HCEC 1CT (cell line): ENCODE measurements around the gene C12orf75.
"Not testable (repeated sequence)": the region's sequence is repeated elsewhere in the genome, so short reads cannot be mapped to it uniquely, and the experiment has no call there.

ENCODE experiments used
- DNase-seq: peaks from one replicate; pipeline ENCODE4 v3.0.0-alpha.2; 2017

Gene C12orf75

DNA sequence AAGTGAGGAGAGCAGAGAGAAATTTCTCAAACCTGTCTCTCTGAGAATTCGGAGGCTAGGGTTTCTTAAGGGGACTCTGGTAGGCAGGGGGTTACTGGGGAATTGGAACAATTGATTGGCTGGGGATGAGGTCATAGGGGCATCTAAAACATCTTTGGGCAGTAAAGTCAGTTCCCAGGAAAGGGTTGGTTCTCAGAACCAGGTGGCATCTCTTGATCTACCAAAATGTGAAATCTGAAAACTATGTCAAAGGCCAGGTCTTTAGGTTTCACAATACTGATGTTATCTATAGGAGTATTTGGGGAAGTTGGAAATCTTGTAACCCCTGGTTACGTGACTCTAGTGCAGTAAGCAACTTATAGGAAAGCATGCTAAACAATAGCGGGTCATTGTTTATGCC is 6.9 kb downstream of the C12orf75 start:
- no peak for DNase-seq

- no peak for DNase-seq
Measured at GRCh38 chr12:105338966-105339365, 8.5 kb downstream of the C12orf75 start.

GRCh38 chr12:105341010-105341409 is 10.5 kb downstream of the C12orf75 start:
- peak; percentile 71 for DNase-seq

GRCh38 chr12:105341620-105342019 is 11.1 kb downstream of the C12orf75 start:
- not testable (repeated sequence) for DNase-seq

- DNase-seq: no peak
Measured at GRCh38 chr12:105342464-105342863, 12.0 kb downstream of the C12orf75 start.

DNA sequence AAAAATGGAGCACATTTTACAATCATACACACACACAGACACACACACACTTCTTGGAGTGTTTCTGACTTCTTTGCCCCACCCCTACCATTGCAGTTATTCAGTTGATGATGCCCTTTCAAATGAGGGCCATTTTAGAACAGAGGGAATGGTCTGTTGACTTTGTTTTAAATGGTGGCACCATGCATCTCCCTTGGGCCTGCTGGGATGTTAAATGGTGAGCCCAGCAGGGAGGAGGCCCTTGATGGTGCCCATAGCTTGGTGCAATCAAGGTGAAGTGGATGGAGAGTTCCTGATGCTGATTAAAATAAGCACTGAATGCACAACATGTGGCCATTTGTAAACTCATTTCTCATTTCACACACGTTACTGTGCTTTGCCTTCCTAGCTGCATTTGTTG is 13.3 kb downstream of the C12orf75 start:
- no peak for DNase-seq

DNA sequence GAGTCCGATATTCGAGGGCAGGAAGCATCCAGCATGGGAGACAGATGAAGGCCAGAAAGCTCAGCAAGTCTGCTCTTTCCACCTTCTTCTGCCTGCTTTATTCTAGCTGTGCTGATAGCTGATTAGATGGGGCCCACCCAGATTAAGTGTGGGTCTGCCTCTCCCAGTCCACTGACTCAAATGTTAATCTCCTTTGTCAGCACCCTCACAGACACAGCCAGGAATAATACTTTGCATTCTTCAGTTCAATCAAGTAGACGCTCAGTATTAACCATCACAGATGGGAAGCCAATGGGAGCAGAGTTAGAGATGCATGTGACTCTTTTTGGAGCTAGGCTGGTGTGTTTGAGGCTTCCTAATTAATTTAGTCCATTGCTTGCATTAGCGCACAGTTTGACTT is 17.0 kb downstream of the C12orf75 start:
- no peak for DNase-seq

GRCh38 chr12:105348142-105348541 is 17.7 kb downstream of the C12orf75 start:
- DNase-seq: no peak

DNA sequence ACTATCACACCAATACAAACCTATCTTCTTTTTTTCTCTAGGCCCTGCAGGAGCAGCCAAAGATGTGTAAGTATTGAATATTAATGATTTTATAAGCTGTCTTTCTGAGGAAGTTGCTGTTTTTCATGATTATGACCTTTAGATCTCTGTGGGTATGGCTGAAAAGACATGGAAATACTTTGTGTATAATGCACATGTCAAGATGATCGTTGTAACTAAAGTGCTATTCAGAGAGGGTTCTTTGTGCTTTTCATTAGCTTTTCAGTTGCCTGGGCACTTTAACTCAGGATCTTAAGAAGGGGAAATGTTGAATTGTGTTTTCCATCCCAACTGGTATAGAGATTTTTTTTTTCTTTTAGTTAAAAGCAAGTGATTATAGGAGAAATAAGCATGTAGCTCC is 18.1 kb downstream of the C12orf75 start:
- DNase-seq: no peak

GRCh38 chr12:105349138-105349537 is 18.6 kb downstream of the C12orf75 start:
- DNase-seq: no peak

GRCh38 chr12:105351523-105351922 is 21.0 kb downstream of the C12orf75 start:
- DNase-seq: no peak

- no peak for DNase-seq
Measured at GRCh38 chr12:105352052-105352451, 21.6 kb downstream of the C12orf75 start.

- DNase-seq: no peak
Measured at GRCh38 chr12:105352940-105353635, 22.6 kb downstream of the C12orf75 start.

DNA sequence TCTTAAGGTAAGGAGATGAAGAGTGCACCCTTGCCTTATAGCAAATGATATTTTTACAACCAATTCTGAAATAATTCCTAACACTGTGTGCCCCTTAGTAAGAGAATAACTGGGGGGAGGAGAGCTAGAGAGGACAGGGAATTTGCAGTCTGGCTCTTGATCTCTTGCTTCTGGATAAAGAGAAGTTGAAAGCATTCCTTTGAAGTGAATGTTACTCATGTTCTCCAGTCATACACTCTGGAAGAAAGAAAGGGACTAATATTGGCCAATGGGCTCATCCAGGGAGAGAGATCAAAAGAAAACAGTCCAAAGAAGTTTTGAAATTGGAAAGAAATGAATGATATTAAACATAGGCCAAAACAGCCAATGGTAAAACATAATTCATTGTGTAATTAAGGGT is 25.3 kb downstream of the C12orf75 start:
- peak; percentile 76 for DNase-seq

- DNase-seq: peak; percentile 26
Measured at GRCh38 chr12:105357162-105357691, 26.7 kb downstream of the C12orf75 start.

- no peak for DNase-seq
Measured at GRCh38 chr12:105358789-105359188, 28.3 kb downstream of the C12orf75 start.

- no peak for DNase-seq
Measured at GRCh38 chr12:105359856-105360255, 29.4 kb downstream of the C12orf75 start.

DNA sequence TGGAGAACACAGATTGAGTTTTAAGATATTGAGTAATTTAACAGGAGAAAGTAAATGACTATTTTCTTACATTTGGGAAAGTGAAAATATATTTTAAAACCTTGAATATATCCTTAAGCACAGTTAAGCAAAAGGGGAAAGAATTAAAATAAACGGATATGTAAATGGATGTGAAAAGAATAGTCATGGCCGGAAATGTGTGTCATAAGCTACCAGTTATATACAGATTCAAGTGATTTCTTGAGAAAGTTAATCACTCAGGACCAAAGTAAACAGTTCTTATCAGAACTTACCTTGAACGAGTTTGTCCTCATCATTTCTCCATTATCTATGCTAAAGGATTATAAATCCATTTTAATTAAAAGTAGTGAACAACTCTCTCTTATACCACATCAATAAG is 33.4 kb downstream of the C12orf75 start:
- DNase-seq: no peak

GRCh38 chr12:105365231-105365630 is 34.7 kb downstream of the C12orf75 start:
- no peak for DNase-seq

- DNase-seq: no peak
Measured at GRCh38 chr12:105368047-105368646, 37.7 kb downstream of the C12orf75 start.

DNA sequence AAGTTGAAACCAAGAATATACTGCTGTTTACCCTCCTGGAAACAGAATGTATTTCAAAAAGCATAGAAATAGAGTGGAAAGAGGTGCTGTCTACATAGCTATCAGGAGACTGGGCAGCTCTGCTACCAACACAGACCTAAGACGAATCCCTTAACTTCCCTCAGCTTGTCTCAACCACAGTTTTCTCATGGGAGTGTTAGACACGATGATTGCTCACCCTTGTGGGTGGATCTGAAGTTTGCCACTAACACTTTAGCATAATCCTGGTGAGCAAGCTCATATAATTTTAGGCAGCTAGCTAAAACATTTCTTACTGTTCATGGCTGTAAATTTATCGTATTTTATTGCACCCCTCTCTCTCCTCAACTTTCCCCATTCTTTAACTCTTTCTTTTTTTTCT is 38.5 kb downstream of the C12orf75 start:
- DNase-seq: peak; percentile 51

DNA sequence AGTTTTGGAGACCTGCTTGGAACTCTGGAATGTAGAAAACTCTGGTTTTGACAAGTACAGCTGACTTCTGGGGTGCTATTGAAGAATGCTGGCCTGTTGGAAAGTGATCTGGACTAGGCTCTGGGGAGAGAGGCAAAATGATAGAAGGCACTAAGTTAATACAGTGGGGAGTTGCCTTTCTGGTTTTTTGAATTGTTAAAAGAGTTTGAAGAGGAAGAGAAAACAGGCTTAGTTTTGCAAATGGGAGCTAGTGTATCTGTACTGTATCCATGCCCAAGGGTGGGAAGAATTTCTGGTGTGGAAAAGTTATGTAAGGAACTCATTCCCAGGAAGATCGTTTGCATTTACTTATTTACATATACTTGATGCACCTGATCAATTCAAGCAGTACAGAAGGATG is 43.8 kb downstream of the C12orf75 start:
- DNase-seq: no peak

DNA sequence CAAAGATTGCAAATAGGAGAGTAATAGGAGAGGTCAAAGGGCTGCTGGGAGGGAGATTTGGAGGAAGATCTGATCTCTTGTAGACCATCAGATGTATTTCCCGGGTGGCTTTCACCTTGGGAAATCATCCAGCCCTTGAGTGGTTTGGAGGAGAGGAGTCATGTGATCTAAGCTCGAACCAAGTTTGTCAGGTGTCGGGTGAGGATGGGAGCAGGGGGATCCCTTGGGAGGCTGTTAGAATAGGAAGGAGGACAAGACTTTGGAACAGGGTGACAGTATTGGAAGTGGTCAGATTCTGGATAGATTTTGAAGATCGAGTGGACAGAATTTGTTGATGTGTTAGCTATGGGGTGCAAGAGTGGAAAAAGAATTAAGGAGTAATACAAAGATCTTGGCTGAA is 46.6 kb downstream of the C12orf75 start:
- no peak for DNase-seq

- DNase-seq: no peak
Measured at GRCh38 chr12:105378911-105379310, 48.4 kb downstream of the C12orf75 start.
